Activated effector memory CD4-positive, alpha-beta T cell treated with anti-CD3 and anti-CD28 coated beads, Interleukin-2, amount 50 U/mL, for 16 hours (primary cell): ENCODE measurements around the gene PATL2.
"Not testable (repeated sequence)": the region's sequence is repeated elsewhere in the genome, so short reads cannot be mapped to it uniquely, and the experiment has no call there.

Experiments used
- DNase-seq: peaks from one replicate; pipeline ENCODE4 v3.0.0-alpha.2; 2020

Gene PATL2

DNA sequence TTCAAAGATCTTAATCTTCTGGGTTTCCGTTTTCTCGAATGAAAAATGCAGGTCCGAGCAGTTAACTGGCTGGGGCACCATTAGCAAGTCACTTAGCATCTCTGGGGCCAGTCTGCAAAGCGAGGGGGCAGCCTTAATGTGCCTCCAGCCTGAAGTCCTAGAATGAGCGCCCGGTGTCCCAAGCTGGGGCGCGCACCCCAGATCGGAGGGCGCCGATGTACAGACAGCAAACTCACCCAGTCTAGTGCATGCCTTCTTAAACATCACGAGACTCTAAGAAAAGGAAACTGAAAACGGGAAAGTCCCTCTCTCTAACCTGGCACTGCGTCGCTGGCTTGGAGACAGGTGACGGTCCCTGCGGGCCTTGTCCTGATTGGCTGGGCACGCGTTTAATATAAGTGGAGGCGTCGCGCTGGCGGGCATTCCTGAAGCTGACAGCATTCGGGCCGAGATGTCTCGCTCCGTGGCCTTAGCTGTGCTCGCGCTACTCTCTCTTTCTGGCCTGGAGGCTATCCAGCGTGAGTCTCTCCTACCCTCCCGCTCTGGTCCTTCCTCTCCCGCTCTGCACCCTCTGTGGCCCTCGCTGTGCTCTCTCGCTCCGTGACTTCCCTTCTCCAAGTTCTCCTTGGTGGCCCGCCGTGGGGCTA is at the start of gene PATL2, which contains the start of gene B2M:
TSS of gene PATL2 (minus strand) at position 228 of the 647 bp plus-strand sequence. CDS start 34,833 bp downstream, outside the sequence.
TSS of gene B2M (plus strand) at position 422 of the 647 bp plus-strand sequence. CDS start at position 452, 30 bp downstream.
- peak; percentile 98 for DNase-seq

DNA sequence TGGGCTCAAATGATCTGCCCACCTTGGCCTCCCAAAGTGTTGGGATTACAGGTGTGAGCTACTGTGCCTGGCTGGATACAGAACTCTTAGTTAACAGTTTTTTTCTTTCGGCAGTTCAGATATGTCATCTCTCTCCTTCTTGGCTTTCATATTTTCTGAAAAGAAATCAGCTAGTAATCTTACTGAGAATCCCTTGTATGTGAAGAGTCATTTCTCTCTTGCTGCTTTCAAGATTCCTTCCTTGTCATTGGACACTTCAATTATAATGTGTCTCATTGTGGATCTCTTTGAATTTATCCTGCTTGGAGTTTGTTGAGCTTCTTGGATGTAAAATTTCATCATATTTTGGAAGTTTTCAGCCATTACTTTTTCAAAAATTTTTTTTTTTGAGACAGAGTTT is 42.2 kb upstream of the PATL2 start:
- no peak for DNase-seq

- not testable (repeated sequence) for DNase-seq
Measured at GRCh38 chr15:44743454-44743853, 32.3 kb upstream of the PATL2 start.

GRCh38 chr15:44739222-44739847 is 28.2 kb upstream of the PATL2 start:
- not testable (repeated sequence) for DNase-seq

- no peak for DNase-seq
Measured at GRCh38 chr15:44738340-44738984, 27.3 kb upstream of the PATL2 start.

DNA sequence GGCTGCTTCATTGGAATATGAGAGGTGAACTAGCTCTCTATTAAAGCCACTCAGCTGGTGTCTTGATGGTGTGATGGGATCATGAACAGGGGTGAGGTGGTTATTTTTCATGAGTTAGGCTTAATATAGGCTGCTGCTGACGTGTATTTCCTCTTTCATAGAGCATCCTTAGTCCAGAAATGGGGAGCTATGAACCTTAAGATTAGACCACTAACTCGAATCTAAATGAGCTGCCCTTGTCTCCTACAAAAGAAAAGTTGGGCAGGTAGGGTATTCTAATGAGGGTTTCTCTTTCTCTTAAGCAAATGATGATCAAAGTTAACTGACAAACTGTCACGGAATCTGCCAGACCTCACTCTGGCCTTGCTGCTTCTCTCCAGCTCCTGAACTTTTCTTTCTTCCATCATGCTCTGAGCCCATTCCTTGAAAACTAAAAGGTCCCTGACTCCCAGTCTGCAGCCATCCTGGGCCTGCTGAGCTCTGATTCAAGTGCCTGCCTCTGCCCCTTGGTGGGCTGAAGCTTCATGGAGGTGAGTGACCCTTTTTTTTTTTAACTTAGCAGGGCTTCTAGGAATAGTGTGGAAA is 25.1 kb upstream of the PATL2 start, which contains the start of gene TRIM69:
TSS of gene TRIM69 (plus strand) at position 348 of the 585 bp plus-strand sequence. CDS start at position 525, 177 bp downstream.
- peak; percentile 62 for DNase-seq

DNA sequence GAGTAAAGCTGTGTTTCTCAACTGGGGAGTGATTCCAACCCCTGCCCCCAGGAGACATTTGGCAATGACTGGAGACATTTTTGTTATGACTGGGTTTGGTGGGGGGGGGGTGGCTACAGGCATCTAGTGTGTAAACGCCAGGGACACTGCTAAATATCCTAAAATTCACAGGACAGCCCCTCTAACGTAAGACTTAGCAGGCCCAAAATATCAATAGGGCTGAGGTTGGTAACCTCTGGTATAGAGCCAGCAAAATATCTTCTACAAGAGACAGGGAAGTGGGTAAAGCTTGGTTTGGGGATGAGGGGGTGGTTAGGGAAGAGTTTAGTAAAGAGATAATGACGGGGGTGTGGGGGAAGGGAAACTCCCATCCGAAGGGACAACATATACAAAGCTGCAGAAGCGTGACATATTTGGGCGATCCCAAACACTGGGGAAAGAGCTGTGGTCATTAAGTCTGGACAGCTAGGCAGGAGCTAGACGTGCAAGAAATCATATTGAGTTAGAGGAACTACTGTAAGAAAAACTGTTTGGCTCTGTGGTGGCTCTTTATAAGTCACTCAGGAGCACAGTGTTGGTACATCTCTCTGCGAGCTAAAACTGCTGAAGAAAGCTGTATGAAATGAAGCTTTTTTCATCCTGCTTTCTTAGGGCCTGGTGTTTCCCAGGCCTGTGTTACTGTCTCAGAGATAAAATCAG is 24.5 kb upstream of the PATL2 start:
- peak; percentile 76 for DNase-seq

DNA sequence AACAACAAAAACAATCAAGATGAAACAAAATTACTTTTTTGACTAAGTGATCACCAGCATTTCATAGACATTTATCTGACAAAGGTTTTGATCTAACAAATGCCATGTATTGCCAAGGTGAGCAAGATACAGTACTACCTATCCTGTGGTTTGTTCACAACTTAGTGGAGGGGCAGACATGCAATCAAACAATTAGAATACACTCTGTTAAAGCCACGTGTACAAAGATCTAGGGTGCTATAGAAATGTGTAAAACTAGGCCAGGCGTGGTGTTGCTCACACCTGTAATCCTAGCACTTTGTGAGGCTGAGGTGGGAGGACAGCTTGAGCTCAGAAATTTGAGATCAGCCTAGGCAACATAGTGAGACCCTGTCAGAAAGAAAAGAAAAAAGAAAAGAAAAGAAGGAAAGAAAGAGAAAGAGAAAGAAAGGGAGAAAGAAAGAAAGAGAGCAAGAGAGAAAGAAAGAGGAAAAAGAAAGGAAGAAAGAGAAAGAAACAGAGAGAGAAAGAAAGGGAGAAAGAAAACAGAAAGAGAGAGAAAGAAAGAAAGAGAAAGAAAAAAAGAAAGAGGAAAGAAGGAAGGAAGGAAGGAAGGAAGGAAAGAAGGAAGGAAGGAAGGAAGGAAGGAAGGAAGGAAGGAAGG is 23.8 kb upstream of the PATL2 start:
- DNase-seq: no peak

- DNase-seq: peak; percentile 81
Measured at GRCh38 chr15:44729408-44730127, 18.4 kb upstream of the PATL2 start.

DNA sequence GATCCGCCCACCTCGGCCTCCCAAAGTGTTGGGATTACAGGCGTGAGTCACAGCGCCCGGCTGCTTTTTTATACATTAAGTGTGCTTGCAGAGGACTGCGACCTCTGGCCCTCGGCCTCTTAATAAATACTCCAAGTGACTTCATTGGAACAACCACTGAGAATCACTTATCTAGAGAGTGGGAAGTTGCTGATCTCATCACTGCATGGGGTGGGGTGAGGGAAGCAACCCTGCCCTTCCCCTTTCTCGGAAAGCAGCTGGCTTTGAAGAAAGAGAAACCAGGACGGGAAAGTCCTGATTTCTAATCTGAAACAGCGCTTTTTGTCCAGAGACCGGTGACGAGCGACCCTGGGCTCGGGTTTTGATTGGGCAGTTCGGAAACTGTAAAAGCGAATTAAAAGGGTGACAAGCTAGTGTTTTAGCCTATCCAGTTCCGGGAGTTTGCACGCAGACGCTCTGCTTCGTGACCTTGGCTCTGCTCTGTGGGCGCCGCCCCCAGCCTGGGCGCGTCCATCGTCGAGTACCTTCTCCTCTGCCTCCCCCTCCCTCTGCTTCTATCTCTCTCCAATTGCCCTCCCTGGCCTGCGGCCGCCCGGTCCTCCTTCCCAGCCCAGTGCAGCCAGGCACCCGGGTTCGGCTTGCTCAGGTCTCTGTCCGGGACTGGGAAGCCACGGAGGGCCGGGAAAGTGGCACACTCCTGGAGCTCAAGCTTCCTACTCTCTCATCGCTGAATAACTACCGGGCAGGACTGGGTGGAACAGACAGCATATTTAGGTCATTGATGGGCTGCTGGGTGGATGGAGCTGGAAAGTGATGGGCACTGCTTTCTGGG is 17.7 kb upstream of the PATL2 start:
- peak; percentile 97 for DNase-seq

GRCh38 chr15:44728232-44728575 is 17.1 kb upstream of the PATL2 start:
- not testable (repeated sequence) for DNase-seq

DNA sequence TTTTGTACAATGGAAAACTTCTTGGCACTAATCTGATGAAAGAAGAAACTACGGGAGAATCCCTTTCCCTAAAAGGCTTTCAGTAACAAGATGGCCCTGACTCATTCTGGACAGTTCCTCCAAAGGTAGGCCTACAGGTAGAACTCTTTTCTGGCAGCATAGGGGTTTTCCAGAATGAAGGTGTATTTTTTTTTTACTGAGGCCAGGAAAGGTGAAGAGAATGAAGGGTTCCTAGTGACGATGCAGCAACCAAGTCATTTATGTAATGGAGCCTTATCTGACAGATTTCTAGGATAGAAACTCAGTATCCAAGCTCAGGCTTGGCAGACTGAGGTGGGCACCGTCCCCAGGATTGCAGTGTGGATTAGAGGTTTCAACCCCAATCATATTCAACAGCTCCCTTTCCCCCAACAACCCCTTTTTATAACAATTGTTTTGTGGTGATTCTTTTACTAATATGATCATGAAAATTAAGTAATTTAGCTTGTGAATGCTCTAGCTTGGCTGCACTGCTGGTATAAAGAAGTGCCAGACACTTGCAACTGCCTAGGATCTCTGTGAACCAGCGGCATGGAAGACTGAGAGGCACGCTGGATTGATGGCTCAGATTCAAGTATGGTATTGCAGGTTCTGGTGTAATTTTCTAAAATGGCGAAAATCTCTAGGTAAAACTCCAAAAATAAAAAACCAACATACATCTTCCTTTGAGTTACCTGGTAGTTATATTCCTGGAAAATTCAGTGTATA is 16.5 kb upstream of the PATL2 start:
- peak; percentile 66 for DNase-seq

DNA sequence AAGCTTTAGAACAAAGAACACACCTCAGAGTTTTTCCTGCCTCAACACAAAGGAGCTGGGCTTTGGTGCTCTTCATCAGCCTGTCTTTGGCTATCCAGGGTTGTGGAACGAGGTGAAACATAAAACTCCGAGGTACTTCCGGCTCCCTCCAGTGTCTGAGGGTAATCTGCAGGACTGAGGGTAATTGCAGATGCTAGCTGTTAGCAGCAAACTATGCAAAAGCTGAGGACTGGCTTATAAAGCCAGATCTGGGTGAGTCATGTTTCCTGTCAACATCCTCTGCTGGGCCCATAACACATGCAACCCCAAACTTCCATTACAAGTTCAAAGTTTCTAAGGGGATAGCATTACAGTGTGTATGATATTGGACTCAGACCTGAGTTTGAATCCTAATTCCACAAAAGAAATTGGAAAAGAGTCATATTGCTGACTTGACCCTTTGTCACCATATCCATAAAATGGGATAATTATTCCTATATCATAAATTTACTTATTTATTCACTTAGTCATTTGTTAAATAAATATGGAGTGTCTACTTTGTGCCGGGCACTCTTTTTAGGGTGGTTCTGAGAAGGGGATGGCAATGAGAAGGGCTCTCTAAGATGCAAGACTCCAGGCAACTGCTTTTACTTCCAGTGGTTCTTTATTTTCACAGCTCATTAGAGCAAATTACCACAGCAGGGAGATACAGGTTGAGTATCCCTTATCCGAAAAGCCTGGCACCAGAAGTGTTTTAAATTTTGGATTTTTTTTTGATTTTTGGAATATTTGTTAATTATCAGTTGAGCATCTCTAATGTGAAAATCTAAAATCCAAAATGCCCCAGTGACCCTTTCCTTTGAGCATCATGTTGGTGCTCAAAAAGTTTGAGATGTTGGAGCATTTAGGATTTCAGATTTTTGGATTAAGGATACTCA is 15.7 kb upstream of the PATL2 start:
- DNase-seq: peak; percentile 87

GRCh38 chr15:44726136-44726535 is 15.0 kb upstream of the PATL2 start:
- DNase-seq: peak; percentile 66

DNA sequence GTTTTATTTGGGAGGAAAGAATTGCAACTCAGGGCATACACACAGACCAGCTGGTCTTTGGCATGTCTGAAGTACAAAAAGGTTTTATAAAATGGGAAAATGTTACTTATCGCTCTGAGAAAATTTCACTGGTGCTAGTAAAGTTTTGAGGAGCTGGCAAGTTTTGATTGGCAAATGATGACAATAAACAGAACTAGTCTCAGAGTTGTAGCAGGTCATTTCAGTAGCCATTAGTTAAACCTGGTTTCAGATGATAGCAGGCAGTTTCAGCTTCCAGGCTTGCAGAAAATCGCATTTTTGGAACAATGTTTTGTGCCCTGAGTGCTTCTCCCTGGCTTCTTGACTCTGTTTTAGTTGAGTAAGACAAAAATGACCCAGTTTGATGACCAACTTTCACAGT is 10.9 kb upstream of the PATL2 start:
- no peak for DNase-seq

DNA sequence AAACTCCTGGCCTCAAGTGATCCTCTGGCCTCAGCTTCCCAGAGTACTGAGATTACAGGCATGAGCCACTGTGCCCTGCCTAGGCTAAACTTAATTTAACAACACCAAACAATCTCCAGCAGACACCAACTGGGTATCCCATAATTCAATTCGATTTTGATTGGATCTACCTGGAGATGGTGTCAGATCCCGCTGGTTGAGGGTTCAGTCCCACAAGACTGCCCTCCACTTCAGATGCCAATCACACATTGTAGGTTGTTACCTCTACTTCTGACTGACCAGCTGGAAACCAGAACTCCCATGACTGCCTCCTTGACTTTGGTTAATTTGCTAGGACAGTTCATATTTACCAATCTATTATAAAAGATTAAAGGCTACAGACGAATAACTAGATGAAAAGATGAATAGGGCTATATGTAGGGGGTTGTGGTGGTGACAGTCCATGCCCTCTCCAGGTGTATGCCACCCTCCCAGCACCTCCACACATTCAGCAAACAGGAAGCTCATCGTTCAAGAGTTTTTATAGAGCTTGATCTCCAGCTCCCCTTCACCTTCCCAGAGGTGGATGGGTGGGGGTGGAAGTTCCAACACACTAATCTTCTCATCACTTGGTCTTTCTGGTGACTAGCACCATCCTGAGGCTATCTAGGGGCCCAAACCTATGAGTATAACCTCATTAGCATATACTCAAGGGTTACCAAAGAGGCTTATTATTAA is 9.5 kb upstream of the PATL2 start:
- peak; percentile 69 for DNase-seq

- DNase-seq: peak; percentile 68
Measured at GRCh38 chr15:44720000-44720435, 8.9 kb upstream of the PATL2 start.
